ENCODE results near the gene LPCAT4.
A peak's percentile ranks its signal among the peaks of the same experiment; 100 is the strongest.

Gene LPCAT4

DNA sequence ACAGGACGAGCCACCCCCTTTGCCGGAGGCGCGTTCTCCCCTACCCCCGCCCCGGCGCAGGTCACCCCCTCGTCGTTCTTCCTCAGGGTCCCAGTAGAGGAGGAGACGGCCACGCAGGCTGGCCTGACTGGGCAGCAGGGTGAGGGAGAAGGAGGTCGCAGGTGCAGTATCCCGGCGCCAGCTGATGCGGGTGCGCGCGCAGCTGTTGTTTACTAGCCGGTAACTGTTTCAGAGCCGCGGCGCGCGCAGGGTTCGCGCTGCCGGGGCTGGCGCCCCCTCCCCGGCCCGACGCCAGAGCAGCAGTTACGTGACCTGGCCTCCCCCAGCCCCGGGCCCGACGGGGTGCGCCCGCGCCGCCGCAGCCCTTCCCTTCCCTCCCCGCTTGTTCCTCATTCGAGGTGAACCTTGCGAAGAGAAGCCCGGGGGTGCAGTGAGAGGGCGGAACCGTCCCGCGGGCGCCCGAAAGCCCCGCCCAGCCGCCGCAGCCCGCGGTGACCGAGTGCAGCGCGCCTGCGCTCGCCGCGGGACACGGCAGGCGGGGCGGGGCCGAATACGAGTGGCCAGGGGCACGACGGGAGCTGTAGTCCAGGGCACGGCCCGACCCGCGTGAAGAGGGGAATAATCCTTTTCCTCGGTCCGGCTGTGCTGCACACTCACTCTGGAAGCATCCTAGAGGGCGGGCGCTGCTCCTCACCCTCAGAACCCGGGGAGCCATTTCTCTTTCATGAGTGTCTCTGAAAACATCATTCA is 29.3 kb downstream of the LPCAT4 start, which contains the start of gene SLC12A6:
Gene SLC12A6 (minus strand): TSS at position 225 of the 750 bp plus-strand sequence. CDS start 1,101 bp downstream, outside the sequence.
- Histone ChIP-seq H3K79me1 (replicated peaks; ENCODE audit: low read length, poor library complexity, severe bottlenecking) (peaks cover 22% of the 10 kb centered on the region), H4K91ac (ENCODE audit: low read length) (peak within 1 kb of the TSS; percentile 52), H2BK12ac (ENCODE audit: low read length in 2 of 2) (peak within 1 kb of the TSS in 1 of 2 experiments; percentile 83), H2AFZ (ENCODE audit: low read depth, low read length) (peak within 1 kb of the TSS; percentile 84), H2BK5ac (ENCODE audit: low read depth, low read length, poor library complexity, severe bottlenecking) (no peak within 1 kb of the TSS), H3K4ac (ENCODE audit: low read depth in 1 of 2, low read length in 2 of 2) (peak within 1 kb of the TSS in 1 of 2 experiments; percentile 73), H3K4me1 (ENCODE audit: control insufficient read depth, insufficient read depth, low read depth, low read length) (peaks cover 11% of the 10 kb centered on the region), H3K36me3 (ENCODE audit: control insufficient read depth in 1 of 2, insufficient read depth in 2 of 2, low read depth in 1 of 2, low read length in 2 of 2) (peaks cover 7 to 32% of the 10 kb centered on the region in 2 experiments), H3K14ac (ENCODE audit: low read length in 2 of 2) (peak within 1 kb of the TSS in 1 of 2 experiments; percentile 95), H3K27me3 (ENCODE audit: control insufficient read depth in 1 of 2, insufficient read depth in 1 of 2, low read length in 2 of 2) (no peaks in the 10 kb centered on the region), H3K27ac (ENCODE audit: low read length, poor library complexity, severe bottlenecking) (no peak within 1 kb of the TSS), H3K4me3 (ENCODE audit: insufficient read depth in 1 of 2, low read depth in 1 of 2, low read length in 2 of 2) (peak within 1 kb of the TSS; percentile 79 to 94), H3K4me2 (ENCODE audit: low read length, poor library complexity, severe bottlenecking) (peak within 1 kb of the TSS; percentile 97), H2AK5ac (ENCODE audit: low read length, severe bottlenecking) (no peak within 1 kb of the TSS), H3K18ac (ENCODE audit: low read depth in 1 of 2, low read length in 2 of 2) (peak within 1 kb of the TSS; percentile 59 to 89), H4K8ac (ENCODE audit: low read length) (peak within 1 kb of the TSS; percentile 36), H2BK120ac (ENCODE audit: low read depth, low read length) (no peak within 1 kb of the TSS), H3K9ac (ENCODE audit: low read length) (peak within 1 kb of the TSS; percentile 87), H2BK15ac (ENCODE audit: low read depth, poor library complexity, severe bottlenecking) (peak within 1 kb of the TSS; percentile 60), H3K23ac (ENCODE audit: low read length in 2 of 2) (no peak within 1 kb of the TSS), H3K9me3 (ENCODE audit: control insufficient read depth, low read length) (no peaks in the 10 kb centered on the region)
- DNase-seq = peak; percentile 94
- WGBS = under 1% methylated on average over 74 of the region's 78 CpGs

DNA sequence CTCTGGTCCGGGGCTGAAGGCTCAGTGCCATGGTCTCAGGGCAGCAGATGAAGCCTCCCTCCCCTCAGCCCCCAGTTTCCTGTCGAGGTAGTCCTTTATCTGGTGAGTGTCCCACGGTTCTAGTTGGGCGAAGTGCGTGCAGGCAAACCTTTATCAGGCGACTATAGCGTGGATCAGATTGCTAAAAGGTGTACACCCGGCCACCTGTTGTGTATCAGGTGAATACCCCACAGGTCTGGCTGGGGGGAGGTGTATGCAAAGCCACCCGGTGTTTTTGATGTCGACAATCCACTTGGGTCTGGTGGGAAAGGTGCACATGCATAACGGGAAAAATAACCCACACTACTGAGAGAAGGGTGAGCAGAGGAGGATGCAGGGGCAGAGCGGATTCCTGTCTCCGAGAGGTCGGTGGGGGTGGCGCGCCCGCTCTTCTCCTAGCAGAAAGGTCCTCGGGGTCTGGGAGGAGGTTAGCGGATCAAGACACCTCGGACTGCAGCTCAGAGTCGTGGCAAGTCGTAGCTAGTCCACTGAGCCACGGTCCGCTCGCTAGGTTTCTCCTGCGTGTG is 29.9 kb downstream of the LPCAT4 start:
- H2BK12ac ChIP-seq (ENCODE audit: low read length in 2 of 2) = no peak overlapping the region
- peaks cover 7 to 32% of the 10 kb centered on the region in 2 experiments for H3K36me3 ChIP-seq (ENCODE audit: control insufficient read depth in 1 of 2, insufficient read depth in 2 of 2, low read depth in 1 of 2, low read length in 2 of 2)
- H2BK5ac ChIP-seq (ENCODE audit: low read depth, low read length, poor library complexity, severe bottlenecking) = no peak overlapping the region
- no peak overlapping the region for H2AK5ac ChIP-seq (ENCODE audit: low read length, severe bottlenecking)
- peak overlapping the region; percentile 35 for H4K8ac ChIP-seq (ENCODE audit: low read length)
- peak overlapping the region; percentile 87 for H3K9ac ChIP-seq (ENCODE audit: low read length)
- no peaks in the 10 kb centered on the region for H3K9me3 ChIP-seq (ENCODE audit: control insufficient read depth, low read length)
- H3K4me2 ChIP-seq (ENCODE audit: low read length, poor library complexity, severe bottlenecking) = peak overlapping the region; percentile 97
- H4K91ac ChIP-seq (ENCODE audit: low read length) = no peak overlapping the region
- H2AFZ ChIP-seq (ENCODE audit: low read depth, low read length) = peak overlapping the region; percentile 84
- DNase-seq = no peak
- H3K4me3 ChIP-seq (ENCODE audit: insufficient read depth in 1 of 2, low read depth in 1 of 2, low read length in 2 of 2) = peak overlapping the region; percentile 79 to 94
- H3K14ac ChIP-seq (ENCODE audit: low read length in 2 of 2) = peak overlapping the region in 1 of 2 experiments; percentile 95
- H2BK15ac ChIP-seq (ENCODE audit: low read depth, poor library complexity, severe bottlenecking) = peak overlapping the region; percentile 60
- peaks cover 14% of the 10 kb centered on the region for H3K4me1 ChIP-seq (ENCODE audit: control insufficient read depth, insufficient read depth, low read depth, low read length)
- peak overlapping the region in 1 of 2 experiments; percentile 89 for H3K18ac ChIP-seq (ENCODE audit: low read depth in 1 of 2, low read length in 2 of 2)
- H3K4ac ChIP-seq (ENCODE audit: low read depth in 1 of 2, low read length in 2 of 2) = no peak overlapping the region
- no peak overlapping the region for H2BK120ac ChIP-seq (ENCODE audit: low read depth, low read length)
- 5% methylated on average over 26 of the region's 26 CpGs for WGBS
- no peak overlapping the region for H3K27ac ChIP-seq (ENCODE audit: low read length, poor library complexity, severe bottlenecking)
- no peak overlapping the region for H3K23ac ChIP-seq (ENCODE audit: low read length in 2 of 2)
- peaks cover 22% of the 10 kb centered on the region for H3K79me1 ChIP-seq (replicated peaks; ENCODE audit: low read length, poor library complexity, severe bottlenecking)
- no peaks in the 10 kb centered on the region for H3K27me3 ChIP-seq (ENCODE audit: control insufficient read depth in 1 of 2, insufficient read depth in 1 of 2, low read length in 2 of 2)

GRCh38 chr15:34336231-34336990 is 30.6 kb downstream of the LPCAT4 start:
- no peak overlapping the region for H2BK120ac ChIP-seq (ENCODE audit: low read depth, low read length)
- H3K4me1 ChIP-seq (ENCODE audit: control insufficient read depth, insufficient read depth, low read depth, low read length) = peaks cover 10% of the 10 kb centered on the region
- H2BK5ac ChIP-seq (ENCODE audit: low read depth, low read length, poor library complexity, severe bottlenecking) = no peak overlapping the region
- peak overlapping the region; percentile 84 for H2AFZ ChIP-seq (ENCODE audit: low read depth, low read length)
- no peak overlapping the region for H2BK15ac ChIP-seq (ENCODE audit: low read depth, poor library complexity, severe bottlenecking)
- H4K8ac ChIP-seq (ENCODE audit: low read length) = no peak overlapping the region
- H3K27ac ChIP-seq (ENCODE audit: low read length, poor library complexity, severe bottlenecking) = no peak overlapping the region
- peak overlapping the region; percentile 87 for H3K9ac ChIP-seq (ENCODE audit: low read length)
- H3K4ac ChIP-seq (ENCODE audit: low read depth in 1 of 2, low read length in 2 of 2) = no peak overlapping the region
- no peak overlapping the region for H3K23ac ChIP-seq (ENCODE audit: low read length in 2 of 2)
- H3K14ac ChIP-seq (ENCODE audit: low read length in 2 of 2) = no peak overlapping the region
- no peak overlapping the region for H3K18ac ChIP-seq (ENCODE audit: low read depth in 1 of 2, low read length in 2 of 2)
- no peaks in the 10 kb centered on the region for H3K9me3 ChIP-seq (ENCODE audit: control insufficient read depth, low read length)
- H3K79me1 ChIP-seq (replicated peaks; ENCODE audit: low read length, poor library complexity, severe bottlenecking) = peaks cover 20% of the 10 kb centered on the region
- H3K4me2 ChIP-seq (ENCODE audit: low read length, poor library complexity, severe bottlenecking) = peak overlapping the region; percentile 97
- peaks cover 7 to 27% of the 10 kb centered on the region in 2 experiments for H3K36me3 ChIP-seq (ENCODE audit: control insufficient read depth in 1 of 2, insufficient read depth in 2 of 2, low read depth in 1 of 2, low read length in 2 of 2)
- H4K91ac ChIP-seq (ENCODE audit: low read length) = no peak overlapping the region
- H3K4me3 ChIP-seq (ENCODE audit: insufficient read depth in 1 of 2, low read depth in 1 of 2, low read length in 2 of 2) = peak overlapping the region in 1 of 2 experiments; percentile 94
- H3K27me3 ChIP-seq (ENCODE audit: control insufficient read depth in 1 of 2, insufficient read depth in 1 of 2, low read length in 2 of 2) = no peaks in the 10 kb centered on the region
- no peak overlapping the region for H2AK5ac ChIP-seq (ENCODE audit: low read length, severe bottlenecking)
- WGBS = 89% methylated on average over 15 of the region's 16 CpGs
- no peak overlapping the region for H2BK12ac ChIP-seq (ENCODE audit: low read length in 2 of 2)
- no peak for DNase-seq

Measured in mesenchymal stem cell (in vitro differentiated cells and primary cell).